Skin of body (tissue), 2 donors: ENCODE measurements around the gene SURF1. TPM values are rescaled to one million over a fixed set of nuclear protein-coding genes. Genes with fewer than 3 reads are reported as not detected.
"Not testable (repeated sequence)": the region's sequence is repeated elsewhere in the genome, so short reads cannot be mapped to it uniquely, and the experiment has no call there.

Experiments
- DNase-seq: peaks from one replicate; lab custom pipeline; 2025; lab: John Stamatoyannopoulos, UW
- total RNA-seq: library from RNA; depleted of rRNA; stranded (reverse); fragments of >200 nt; gene quantifications from one replicate; pipeline ENCODE4 v1.2.3, GENCODE V29; 2014

Gene SURF1
- total RNA-seq, 1 donor from 2014 or later = 15.0 TPM

DNA sequence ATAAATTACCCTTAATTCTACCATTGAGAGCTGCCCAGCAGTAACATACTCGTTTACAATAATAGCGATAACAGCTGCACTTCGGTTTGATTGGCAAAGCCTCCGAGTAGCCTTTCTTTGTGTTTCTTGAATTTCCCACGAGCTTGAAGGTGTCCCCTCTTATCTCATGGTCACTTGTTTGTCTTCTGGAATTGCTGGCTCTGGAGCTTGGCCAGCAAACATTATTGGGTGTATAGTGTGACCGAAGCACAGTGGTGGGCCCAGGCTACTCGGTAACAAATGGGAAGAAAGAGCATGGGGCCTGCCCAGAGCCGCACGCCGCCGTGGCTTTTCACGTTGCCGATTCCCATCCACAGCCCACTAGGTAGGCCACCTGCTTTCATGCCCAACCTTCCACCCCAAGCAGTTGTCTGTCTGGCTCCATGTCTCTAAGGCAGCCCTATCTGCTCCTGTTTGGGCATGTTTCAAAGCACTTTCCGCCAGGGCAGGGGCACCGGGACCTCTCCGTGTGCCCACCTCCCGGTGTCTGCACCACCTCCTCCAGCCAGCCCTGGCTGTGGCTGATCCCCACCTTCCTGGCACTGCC lies 28.5 kb upstream of the SURF1 start:
- DNase-seq = no peak

DNA sequence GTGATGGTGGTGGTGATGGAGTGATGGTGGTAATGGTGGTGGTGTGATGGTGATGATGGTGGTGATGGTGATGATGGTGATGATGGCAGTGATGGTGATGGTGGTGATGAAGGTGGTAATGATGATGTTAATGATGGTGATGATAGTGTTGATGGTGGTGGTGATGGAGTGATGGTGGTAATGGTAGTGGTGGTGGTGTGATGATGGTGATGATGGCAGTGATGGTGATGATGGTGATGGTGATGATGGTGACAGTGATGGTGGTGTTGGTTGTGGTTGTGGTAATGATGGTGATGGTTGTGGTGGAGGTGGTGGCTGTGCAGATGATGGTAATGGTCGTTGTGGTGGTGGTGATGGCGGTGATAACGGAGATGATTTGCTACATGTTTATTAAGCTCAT lies 27.2 kb upstream of the SURF1 start:
- DNase-seq = no peak

DNA sequence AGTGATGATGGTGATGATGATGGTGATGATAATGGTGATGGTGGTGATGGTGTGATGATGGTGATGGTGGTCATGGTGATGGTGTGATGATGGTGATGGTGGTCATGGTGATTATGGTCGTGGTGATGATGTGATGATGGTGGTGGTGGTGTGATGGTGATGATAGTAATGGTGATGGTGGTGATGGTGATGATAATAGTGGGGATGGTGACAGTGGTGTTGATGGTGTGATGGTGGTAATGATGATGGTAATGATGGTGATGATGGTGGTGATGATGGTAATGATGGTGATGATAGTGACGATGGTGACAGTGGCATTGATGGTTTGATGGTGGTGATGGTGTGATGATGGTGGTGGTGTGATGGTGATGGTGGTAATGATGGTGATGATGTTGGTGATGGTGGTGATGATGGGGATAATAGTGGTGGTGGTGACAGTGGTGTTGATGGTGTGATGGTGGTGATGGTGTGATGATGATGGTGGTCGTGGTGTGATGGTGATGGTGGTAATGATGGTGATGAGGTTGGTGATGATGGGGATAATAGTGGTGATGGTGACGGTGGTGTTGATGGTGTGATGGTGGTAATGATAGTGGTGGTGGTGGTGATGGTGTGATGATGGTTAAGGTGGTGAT lies 26.3 kb upstream of the SURF1 start:
- DNase-seq = no peak

DNA sequence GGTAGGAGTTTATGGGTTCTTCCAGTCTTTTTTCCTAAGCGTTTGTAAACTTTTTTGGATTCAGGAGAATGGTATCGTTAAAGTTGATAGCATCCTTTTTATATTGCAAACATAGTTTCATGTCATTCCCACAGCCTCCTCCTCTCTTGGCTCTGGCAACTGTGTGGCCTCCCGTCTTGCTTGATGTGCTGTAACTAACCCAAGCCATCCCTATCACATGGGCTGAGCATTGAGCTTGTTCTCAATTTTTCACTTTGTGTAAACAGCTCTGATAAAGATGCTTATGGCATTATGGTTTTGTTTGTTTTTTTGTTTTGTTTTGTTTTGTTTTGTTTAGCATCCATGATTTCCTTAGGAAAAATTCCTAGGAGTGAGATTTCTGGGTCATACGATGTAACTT lies 24.4 kb upstream of the SURF1 start:
- no peak for DNase-seq

DNA sequence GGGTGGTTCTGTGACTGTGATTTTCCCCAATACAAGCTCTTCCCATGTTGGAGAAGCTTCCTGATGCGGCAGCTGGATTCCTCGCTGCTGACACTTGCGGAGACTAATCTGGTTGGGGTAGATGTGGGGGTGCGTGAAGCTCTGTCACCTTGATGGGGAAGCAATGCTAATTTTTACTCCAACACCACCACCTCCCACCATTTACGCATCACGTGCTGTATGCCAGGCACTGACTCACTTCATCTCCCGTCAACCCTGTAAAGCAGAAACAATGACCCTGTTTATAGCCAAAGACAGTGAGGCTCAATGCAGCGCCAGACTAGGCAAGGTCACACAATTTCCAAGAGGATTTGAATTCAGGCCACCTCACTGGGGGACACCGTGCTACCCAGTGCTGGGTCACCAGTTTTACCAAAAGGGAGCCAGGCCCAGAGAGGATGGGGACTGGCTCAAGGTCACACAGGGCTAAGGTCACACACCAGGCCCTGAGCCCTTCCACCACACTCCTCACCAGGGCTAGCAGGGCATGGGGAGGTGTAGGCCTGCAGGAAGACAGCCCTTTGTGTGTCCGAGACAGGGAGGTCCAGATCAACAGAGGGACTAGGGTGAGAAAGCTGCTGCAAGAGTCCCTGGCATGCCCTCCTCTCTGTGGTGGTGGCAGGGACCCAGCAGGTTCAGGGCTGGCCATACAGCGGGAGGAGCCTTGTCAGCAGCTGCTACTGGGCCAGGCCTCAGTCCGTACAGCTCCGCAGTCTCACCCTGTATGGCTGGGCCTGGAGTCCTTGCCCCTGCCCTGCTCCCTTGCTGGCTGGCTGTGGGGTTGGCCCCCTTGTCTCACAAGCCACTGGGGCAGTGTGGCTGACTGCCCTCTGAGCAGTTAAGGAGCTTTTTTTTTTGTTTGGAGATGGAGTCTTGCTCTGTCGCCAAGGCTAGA lies 23.1 kb upstream of the SURF1 start:
- DNase-seq = no peak

DNA sequence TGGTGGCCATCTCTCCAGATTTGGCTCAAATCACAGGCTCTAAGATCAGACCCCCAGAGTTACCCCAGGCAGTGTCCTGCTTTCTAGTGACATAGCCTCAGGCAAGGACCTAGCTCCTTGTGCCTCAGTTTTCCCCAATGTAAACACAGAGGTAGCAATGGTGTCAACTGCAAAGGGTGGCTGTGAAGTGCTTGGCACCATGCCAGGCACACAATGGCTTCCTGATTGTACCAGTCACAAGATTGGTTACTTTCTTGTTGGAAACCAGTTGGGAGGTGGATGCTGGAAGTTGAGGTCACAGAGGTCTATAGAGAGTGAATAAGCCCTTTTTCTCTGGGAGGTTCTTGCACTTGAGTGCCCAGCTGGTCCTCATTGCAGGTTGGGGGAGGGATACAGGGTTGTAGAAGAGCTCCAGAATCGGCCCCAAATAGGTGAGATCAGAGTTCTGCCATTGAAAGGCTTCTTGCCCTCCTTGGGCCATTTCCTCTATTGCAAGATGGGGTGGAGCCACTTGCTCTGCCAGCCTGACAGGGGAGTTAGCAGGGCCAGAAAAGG lies 22.2 kb upstream of the SURF1 start:
- no peak for DNase-seq

DNA sequence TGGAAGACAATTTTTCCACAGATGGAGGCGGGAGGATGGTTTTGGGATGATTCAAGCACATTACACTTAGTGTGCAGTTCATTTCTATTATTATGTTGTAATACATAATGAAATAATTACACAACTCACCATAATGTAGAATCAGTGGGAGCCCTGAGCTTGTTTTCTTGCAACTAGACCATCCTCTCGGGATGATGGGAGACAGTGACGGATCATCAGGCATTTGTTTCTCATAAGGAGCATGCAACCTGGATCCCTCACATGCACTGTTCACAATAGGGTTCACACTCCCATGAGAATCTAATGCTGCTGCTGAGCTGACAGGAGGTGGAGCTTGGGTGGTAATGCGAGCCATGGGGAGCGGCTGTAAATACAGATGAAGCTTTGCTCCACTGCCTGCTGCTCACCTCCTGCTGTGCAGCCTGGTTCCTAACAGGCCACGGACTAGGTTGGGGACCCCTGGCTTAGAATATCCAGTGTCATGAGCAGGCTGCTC lies 21.5 kb upstream of the SURF1 start:
- peak; percentile 83 for DNase-seq

DNA sequence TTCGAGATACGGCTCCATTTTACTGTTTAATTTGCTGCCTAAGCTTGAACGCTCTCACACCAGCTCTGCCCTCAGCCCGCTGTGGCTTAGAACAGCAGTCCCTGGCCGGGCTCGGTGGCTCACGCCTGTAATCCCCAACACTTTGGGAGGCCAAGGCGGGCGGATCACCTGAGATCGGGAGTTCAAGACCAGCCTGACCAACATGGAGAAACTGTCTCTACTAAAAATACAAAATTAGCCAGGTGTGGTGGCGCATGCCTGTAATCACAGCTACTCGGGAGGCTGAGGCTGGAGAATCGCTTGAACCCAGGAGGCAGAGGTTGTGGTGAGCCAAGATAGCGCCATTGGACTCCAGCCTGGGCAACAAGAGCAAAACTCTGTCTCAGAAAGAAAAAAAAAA lies 21.0 kb upstream of the SURF1 start:
- DNase-seq = not testable (repeated sequence)

DNA sequence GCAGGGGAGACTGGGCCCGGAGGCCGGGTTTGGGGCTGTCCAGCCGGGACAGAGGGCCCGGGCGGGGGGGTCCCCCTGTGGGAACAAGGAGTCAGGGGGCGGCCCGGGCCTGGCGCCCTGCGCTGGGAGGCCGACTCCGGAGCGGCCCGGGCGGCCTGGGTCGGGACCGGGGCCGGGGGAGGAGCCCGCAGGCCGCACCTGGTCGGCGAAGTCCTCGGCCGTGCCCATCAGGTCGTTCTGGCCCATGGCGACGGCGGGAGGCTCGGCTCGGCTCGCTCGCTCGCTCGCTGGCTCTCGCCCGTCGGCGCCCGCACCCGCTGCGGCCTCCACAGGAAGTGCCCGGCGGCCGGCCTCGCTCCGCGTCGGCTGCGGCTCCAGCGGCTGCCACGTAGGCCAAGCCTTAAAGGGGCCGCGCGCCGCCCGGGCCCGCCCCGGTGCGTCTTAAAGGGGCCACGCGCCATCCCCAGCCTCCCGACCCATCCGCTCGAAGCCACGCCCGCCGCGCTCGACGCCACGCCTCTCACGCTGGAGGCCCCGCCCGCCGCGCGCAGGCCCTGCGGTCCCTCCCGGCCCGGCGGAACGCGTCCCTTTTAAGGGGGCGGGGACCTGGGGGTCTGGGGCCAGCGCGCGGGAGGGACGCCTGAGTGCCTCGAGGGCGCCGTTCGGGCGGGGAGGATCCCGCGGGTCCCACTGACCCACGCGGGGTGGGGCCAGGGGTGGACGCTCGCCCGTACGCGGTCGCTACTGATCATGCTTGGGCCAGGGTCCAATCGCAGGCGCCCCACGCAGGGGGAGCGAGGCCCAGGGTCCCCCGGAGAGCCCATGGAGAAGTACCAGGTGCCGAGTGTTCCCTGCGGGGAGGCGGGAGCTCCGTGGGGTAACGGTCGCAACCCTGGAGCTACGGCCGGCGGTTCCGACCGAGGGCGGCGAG lies 19.7 kb upstream of the SURF1 start, which contains the start of the genes STKLD1 and SURF4:
TSS of gene STKLD1 (plus strand) at position 643 of the 931 bp plus-strand sequence. CDS start at position 751, 108 bp downstream.
TSS of gene SURF4 (minus strand) at position 337 of the 931 bp plus-strand sequence. CDS start at position 246, 91 bp downstream.
- peak; percentile 94 for DNase-seq

DNA sequence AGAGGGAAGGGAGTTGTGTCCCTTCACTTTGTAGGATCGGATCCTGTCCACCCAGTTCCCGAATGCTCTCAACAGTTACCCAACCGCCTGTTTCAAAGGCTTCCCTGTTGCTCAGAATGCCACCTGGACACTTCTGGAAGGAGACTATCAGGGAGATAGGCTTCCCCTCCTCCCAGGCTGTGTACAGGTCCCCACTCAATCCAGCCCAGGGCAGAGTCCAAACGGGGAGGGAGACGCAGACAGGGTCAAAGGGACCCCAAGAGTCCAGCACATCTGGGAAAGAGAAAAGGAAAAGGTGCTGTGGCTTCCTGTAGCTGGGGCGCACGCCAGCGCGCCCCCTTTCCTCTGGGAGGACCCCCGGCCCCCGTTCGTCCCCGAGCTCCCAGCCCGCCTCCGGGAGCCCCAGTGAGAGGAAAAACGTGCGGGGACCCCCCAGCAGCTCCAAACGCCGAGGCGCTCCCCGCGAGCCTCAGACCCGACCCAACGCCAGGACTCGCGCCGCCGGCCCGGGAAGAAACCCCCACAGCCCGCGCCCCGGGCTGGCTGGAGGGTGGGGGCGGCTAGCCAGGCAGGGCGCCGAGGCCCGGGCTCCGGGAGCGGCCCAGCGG lies 18.9 kb upstream of the SURF1 start:
- DNase-seq = no peak

DNA sequence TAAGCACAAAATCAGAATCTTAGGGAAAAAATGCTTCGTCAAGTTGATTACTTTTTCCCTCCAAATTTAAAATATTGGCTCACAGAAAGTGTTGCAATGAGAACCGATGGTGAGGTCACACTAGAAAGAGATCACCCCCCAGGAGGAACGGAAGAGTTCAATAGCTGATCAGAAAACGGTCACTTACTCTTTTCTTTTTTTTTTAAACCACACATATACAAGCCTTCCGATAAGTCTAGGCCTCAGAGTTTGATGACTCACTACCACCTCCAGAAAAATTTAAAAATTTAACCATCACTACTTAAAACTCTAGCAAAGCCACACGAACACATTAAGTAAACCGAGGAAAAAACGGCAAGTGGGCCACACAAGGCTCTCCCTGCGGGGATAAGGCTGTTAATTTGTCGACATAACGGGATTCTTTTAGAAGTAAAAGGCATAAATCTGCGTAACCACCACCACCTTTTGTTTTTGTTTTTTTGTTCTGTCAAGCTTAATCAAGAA lies 18.4 kb upstream of the SURF1 start:
- DNase-seq = no peak

DNA sequence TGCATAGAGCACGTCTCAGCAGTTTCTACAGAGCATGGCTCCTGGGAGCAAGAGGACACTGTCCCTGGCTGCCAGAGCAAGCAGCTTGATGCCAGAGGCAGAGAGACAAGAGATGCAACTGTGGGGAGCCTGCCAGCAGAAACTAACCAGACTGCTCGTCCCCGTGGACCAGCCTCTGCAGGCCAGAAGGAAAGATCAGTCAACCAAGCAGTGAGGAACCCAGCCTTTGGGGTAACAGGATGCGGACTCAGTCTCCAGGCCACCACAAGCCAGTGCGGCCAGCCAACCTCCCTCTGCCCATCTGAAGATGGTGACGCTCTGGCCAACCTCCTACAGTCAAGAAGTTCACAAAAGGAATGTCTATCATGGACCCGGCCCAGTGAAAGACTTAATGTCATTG lies 15.9 kb upstream of the SURF1 start:
- DNase-seq = no peak

DNA sequence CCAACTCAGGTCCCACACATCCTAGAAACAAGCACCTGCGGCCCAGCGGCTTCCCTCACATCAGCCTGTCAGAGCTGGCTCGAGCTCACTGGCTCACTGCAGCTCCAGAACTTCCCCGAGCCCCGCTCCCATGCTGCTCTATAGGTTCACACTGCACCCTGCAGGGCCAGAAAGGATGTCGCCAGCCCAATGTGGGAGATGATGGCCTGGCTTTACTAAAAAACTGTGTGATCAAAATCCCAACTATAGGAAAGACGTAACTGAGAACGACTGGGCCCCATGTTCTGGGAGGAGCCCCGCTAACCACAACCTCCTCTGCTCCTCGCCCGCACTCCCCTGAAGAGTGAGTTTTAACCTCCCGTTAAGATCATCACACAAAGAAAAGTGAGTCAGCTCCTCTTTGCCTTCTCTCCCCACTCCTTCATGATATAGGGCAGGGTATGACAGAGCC lies 15.0 kb upstream of the SURF1 start:
- no peak for DNase-seq

DNA sequence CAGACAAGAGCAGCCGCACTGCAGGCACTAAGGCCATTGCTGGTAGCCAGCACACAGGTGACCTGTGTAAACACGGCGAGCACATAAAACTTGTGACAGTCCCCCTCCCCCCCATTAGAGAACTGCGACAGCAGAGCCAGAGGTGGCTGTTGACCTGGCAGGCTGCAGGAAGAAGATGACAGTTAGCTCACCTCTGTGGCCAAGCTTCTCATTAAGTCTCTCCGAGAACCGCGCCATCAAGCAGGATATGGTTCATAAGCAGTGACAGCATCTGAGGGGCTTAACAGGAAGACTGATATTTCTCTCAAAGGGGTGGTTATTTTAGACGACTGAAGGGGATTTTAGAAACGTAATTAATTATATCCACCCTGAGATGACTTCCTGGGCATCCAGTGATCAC lies 14.4 kb upstream of the SURF1 start:
- DNase-seq = no peak

DNA sequence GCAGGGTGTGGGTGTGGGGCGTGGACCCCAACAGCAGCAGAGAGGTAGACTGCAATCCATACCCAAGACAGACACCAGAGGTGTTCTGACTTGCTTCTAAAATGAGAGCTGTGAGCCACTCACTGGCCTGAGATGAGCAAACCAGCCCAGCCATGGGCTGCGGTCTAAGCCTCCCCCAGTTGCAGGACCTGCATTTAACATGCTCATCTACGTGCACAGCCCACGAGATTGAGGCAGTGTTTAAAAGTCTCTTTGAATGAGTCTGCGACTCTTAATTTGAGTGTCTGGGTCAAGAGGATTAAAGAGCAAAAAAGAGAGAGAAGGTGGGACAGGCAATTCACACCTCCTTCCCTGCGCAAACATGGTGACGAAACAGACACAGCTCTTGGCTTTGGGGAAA lies 13.6 kb upstream of the SURF1 start:
- DNase-seq = no peak

DNA sequence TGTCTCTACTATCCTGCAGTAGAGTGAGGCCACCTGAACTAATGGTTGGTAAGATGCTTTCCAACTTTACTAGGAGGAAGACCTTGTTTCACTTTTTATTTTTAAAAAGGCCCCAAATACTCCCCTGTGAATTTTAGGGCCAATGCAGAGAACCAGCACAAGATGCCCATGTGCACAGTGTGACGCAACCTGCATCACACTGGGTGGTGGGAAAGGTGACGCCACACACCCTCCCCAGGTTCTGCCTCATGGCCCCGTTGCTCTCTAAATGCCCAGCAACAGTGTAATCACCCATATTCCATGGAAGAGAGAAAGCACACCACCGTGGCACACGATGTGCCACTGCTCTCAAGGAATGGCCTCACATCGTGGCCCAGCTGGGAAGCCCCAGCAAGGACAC lies 13.1 kb upstream of the SURF1 start:
- no peak for DNase-seq

DNA sequence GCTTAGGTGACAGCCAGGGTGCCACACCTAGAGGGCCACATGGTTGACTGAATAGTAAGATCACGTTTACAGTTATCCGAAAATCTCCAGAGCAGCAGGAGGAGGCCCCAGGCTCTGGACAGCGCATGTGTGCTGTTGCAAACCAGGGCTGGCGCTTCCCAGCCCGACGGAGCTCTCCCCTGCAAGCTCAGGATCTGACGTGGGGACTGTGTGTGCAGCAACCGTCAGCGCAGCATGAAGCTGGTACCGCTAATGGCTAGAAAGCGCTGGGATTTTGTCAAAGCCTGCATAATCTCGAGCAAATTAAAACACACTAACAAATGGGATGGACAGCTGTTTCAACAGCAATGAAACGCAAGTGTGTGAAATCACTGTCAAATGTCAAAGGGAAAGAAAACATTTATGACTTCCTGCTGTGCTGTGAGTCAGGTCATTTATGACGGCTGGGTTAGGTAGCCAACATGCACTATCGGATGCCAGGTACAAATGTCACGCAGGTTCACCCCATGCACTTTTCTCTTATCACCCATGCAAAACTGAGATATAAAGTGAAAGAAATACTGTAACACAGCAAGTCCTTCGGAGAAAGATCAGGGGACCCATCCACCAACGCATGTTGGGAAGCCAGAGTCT lies 12.1 kb upstream of the SURF1 start:
- no peak for DNase-seq

DNA sequence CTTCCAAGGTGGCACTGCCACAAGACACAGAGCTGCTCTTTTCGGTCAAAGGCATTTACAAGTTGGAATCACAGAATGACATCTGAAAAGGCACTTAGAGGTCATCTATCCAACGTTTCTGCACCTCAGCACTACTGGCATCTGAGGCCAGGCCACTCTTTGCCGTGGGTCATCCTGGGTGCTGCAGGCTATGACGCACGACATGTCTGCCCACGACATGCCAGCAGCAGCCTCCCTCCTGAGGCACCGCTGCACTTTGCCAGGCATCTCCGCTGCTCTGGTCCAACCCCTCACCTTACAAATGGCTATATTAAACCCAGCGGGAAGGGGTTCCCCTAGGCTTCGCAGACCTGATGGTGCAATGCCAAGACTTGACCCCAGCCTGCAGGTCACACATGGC lies 11.5 kb upstream of the SURF1 start:
- DNase-seq = no peak

DNA sequence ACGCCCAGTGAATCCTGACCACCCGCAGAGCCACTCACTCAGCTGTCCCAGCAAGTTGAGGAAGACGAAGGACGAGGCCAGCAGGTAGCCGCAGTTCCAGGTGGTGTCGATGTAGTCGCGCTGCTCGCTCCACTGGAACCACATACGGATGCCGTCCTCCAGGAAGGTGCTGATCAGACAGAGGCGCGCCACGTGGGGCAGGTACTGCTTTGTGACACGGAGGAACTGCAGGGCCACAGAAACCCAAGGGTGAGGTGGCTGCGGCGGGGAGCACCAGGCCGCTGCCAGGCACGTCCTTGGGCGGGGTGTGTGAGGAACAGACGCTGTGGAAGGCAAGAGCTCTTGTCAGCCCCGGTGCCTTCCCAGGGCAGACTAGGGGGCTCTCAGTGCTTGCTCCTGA lies 10.9 kb upstream of the SURF1 start:
- DNase-seq = no peak
